ENCODE results near the gene IGF2BP3.

Gene IGF2BP3

DNA sequence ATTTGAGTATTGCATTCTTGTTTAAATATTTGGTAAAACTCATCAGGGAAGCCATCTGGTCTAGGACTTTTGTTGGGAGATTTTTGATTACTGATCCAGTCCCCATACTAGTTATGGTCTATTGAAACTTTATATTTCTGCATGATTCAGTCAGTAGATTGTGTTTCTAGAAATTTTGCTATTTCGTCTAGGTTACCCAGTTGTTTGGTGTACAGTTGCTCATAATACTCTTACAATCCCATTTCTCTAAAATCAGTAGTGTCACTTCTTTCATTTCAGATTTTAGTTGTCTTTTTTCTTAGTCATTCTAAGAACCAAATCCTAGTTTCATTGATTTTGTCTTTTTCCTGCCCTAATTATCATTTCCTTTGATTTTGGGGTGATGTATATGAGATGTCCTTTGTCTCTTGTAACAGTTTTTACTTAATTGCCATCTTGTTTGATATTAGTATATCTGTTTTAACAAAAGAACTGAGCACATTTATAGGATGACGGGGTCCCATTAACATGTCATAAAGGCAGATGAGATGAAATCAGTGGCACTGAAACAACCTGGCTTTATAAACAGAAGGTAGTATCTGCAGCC lies 163.3 kb downstream of the IGF2BP3 start:
- Mint-ChIP-seq H3K27ac (peak overlapping the region; percentile 89), H3K9me3 (no peaks in the 10 kb centered on the region), H3K4me1 (ENCODE audit: low read depth) (peaks cover 55% of the 10 kb centered on the region), H3K27me3 (no peaks in the 10 kb centered on the region), H3K4me3 (no peak overlapping the region), H3K36me3 (ENCODE audit: low read depth) (peaks cover 90% of the 10 kb centered on the region)
- DNase-seq = no peak

DNA sequence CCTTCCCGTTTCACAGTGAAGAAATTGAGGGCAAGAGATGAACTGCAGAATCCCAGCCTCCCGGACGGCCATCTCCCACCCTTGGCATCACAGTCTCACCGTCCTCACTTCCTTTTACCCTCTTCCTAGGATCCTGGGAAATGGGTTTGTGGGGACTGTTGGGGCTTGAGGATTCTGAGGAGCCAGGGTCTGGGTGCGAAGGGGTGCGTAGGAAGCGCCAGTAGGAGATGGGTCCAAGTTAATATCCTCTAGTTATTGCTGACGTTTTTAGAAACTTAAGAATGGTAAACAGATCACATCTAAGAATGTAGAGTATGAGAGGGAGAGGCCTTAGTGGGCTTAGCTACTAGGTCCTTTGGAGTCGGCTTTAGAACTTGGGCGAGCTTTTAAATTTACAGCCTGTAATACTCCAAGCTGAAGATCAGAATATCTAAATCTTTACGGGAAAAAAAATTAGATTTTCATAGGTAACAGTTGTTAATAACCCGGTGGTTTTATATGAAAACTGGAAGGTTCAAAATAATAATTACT lies 170.5 kb downstream of the IGF2BP3 start:
- H3K4me3 Mint-ChIP-seq = peak overlapping the region; percentile 96
- peaks cover 48% of the 10 kb centered on the region for H3K4me1 Mint-ChIP-seq (ENCODE audit: low read depth)
- no peaks in the 10 kb centered on the region for H3K27me3 Mint-ChIP-seq
- peaks cover 53% of the 10 kb centered on the region for H3K36me3 Mint-ChIP-seq (ENCODE audit: low read depth)
- peak overlapping the region; percentile 95 for H3K27ac Mint-ChIP-seq
- DNase-seq = no peak
- no peaks in the 10 kb centered on the region for H3K9me3 Mint-ChIP-seq

DNA sequence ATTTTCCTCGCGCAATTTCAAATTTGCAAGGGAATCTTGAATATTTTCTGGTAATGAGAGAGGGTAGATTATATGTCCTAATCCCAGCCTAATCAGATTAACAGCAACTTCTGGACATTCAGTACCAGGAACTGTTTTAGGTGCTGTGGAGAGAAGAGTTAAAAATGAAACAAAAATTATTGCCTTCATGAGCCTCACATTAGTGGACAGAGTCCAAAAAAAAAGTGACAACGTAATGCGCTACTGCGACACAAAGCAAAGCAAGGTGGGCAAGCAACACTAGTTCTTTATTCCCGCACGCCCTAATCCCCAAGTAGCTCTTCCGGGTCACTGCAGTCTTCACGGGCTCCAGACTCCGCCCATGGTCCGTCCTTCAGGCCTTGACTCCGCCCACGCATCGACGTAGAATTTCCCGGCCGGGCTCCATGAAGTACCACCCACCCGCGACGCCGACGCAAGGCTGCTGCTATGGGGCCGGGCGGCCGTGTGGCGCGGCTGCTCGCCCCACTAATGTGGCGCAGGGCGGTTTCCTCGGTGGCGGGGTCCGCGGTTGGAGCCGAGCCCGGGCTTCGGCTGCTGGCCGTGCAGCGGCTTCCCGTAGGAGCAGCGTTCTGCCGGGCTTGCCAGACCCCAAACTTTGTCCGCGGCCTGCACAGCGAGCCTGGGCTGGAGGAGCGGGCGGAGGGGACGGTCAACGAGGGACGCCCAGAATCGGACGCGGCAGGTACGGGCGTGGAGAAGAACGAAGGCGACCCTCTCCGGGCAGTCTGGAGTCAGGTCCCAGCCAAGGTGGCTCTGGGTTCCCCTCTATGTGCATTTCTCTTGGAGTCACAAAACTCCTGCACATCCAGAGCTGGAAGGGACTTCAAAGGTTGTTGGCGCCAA lies 171.2 kb downstream of the IGF2BP3 start, which contains the start of gene MALSU1:
MALSU1 (plus strand) TSS at position 455 of the 885 bp plus-strand sequence; CDS start at position 469, 14 bp downstream.
- Mint-ChIP-seq H3K27me3 (no peaks in the 10 kb centered on the region), H3K36me3 (ENCODE audit: low read depth) (peaks cover 46% of the 10 kb centered on the region), H3K9me3 (no peaks in the 10 kb centered on the region), H3K4me1 (ENCODE audit: low read depth) (peaks cover 41% of the 10 kb centered on the region), H3K27ac (peak within 1 kb of the TSS; percentile 95), H3K4me3 (peak within 1 kb of the TSS; percentile 96)
- peak; percentile 97 for DNase-seq

DNA sequence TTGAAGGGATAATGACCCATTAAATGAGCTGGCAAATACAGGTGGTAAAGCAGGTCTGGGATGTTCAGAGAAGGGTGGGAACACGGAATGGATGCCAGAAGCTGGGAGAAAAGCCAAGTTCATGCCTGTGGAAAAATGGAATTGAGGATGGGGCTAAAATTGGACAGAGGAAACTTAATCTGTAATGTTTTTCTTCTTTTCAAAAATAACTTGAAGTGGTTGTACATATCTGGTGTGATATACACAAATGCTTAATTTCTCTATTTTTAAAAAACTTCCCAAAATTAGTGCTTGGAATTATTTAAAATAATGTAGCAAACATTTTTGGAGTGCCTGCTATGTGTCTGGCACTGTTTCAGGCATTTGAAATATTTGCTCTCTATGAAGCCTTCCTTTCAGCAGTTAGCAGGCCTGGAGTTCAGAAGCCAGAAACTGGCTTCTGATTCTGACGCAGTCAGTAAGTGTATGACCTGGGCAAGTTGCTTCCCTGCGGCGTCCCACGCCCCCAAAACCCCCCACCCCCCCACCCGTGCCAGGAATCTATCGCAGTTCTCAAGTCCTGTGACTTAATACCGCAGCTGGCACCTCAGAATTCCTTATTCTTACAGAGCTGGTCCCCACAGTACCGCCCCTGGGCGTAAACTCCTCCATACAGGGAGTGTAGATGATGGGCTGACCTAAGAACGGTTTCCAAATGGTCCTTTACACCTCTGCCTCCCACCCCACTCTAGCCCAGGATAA lies 172.0 kb downstream of the IGF2BP3 start:
- no peaks in the 10 kb centered on the region for H3K9me3 Mint-ChIP-seq
- DNase-seq = no peak
- no peaks in the 10 kb centered on the region for H3K27me3 Mint-ChIP-seq
- peak overlapping the region; percentile 95 for H3K27ac Mint-ChIP-seq
- H3K4me3 Mint-ChIP-seq = peak overlapping the region; percentile 96
- H3K36me3 Mint-ChIP-seq (ENCODE audit: low read depth) = peaks cover 40% of the 10 kb centered on the region
- H3K4me1 Mint-ChIP-seq (ENCODE audit: low read depth) = peaks cover 38% of the 10 kb centered on the region

DNA sequence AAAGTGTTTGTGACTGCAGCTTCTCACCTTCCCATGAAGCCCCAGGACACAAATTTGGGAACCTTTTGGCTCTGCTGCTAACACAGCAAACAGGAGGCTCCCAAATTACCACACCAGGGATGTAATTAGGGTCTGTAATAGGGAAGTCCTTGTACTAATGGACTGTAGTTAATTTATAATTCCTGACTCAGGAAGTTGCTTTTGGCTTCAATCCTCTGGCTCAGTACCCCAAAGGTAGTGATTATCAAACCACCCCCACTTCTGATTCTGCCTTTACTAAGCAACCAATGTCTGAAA lies 174.9 kb downstream of the IGF2BP3 start:
- Mint-ChIP-seq H3K27ac (no peak overlapping the region), H3K9me3 (no peaks in the 10 kb centered on the region), H3K36me3 (ENCODE audit: low read depth) (peaks cover 13% of the 10 kb centered on the region), H3K4me1 (ENCODE audit: low read depth) (peaks cover 19% of the 10 kb centered on the region), H3K4me3 (no peak overlapping the region), H3K27me3 (no peaks in the 10 kb centered on the region)
- no peak for DNase-seq

DNA sequence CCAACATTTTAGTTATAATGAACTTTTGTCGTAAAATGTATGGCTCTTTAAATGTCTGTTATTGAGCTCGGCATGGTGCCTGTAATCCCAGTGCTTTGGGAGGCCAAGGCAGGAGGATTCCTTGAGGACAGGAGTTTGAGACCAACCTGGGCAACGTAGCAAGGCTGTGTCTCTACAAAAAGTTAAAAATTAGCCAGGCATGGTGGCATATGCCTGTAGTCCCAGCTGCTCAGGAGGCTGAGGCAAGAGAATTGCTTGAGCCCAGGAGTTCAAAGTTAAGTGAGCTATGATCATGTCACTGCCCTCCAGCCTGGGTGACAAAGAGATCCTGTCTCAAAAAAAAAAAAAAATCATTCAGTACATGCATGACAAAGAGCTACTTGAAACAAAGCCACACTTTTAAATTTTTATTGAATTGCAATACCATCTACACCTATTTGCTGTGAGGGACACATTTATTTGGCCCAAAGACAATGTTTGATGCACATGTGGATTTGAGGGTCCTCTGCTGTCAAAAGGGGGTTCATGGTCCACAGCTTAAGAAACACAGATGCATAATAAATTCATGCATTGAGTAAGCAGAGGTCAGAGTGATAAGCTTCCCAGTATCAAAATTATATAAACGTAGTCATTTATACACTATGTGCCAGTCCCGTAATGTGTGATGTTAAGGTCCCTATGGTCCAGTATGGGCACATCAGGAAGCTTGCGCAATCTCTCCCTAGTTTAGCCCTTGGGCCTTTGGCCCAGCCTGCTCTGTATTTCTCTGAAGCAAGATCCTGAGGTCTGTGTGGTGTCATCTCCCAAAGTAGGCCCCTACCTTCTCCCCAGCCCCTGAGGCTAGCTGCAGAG lies 175.5 kb downstream of the IGF2BP3 start:
- no peaks in the 10 kb centered on the region for H3K9me3 Mint-ChIP-seq
- DNase-seq = no peak
- H3K27ac Mint-ChIP-seq = no peak overlapping the region

DNA sequence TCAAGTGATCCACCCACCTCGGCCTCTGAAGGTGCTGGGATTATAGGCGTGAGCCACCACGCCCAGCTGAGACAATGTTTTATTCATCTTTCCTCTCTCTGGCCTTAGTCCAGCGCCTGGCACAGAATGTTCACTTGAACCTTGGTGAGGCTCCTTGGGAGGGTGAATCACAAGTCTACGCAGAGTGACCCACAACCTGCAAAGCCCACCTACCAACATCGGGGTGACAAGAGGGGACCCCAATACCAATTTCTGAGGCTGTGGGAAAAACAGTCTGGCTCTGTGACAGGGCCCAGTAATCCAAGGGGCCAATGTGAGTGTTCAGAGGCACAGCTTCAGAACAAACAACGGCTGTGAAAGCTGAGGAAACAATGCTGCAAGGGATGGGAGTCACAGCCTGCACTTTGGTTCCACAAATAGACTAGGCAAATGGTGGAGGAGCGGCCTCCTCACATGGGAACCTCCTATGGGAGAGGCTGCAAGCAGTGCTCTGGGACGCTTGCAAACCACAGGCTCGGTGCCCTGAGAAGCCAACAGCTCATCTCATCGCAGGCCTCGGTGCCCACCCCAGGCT lies 176.7 kb downstream of the IGF2BP3 start:
- Mint-ChIP-seq H3K27ac (no peak overlapping the region), H3K4me3 (no peak overlapping the region), H3K9me3 (no peaks in the 10 kb centered on the region), H3K27me3 (no peaks in the 10 kb centered on the region), H3K36me3 (ENCODE audit: low read depth) (no peaks in the 10 kb centered on the region), H3K4me1 (ENCODE audit: low read depth) (peaks cover 12% of the 10 kb centered on the region)
- DNase-seq = no peak

More for the DNA sequence above, 175.5 kb downstream of the IGF2BP3 start:
- Mint-ChIP-seq H3K27me3 (no peaks in the 10 kb centered on the region), H3K36me3 (ENCODE audit: low read depth) (peaks cover 7% of the 10 kb centered on the region), H3K4me3 (no peak overlapping the region), H3K4me1 (ENCODE audit: low read depth) (peaks cover 17% of the 10 kb centered on the region)

DNA sequence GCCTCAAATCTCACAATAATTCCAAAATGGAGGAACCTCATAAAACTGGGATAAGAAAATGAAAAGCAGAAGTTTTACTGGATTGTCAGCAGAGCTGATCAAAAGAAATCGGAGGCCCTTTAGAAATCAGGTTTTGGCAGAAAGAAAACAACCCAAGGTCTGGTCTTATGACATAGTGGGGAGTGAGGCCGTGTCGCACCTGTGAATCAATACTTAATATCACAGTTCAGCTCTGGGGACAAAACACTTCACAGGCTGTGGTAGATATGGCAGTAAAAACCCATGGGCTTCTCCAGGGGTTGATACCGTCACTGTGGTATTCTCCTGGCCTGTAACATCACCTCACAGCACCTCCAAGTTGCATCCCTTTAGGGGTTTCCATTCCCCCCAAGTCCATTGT lies 177.7 kb downstream of the IGF2BP3 start:
- Mint-ChIP-seq H3K4me3 (no peak overlapping the region), H3K27me3 (no peaks in the 10 kb centered on the region), H3K9me3 (no peaks in the 10 kb centered on the region), H3K36me3 (ENCODE audit: low read depth) (no peaks in the 10 kb centered on the region), H3K4me1 (ENCODE audit: low read depth) (peaks cover 13% of the 10 kb centered on the region), H3K27ac (no peak overlapping the region)
- no peak for DNase-seq

DNA sequence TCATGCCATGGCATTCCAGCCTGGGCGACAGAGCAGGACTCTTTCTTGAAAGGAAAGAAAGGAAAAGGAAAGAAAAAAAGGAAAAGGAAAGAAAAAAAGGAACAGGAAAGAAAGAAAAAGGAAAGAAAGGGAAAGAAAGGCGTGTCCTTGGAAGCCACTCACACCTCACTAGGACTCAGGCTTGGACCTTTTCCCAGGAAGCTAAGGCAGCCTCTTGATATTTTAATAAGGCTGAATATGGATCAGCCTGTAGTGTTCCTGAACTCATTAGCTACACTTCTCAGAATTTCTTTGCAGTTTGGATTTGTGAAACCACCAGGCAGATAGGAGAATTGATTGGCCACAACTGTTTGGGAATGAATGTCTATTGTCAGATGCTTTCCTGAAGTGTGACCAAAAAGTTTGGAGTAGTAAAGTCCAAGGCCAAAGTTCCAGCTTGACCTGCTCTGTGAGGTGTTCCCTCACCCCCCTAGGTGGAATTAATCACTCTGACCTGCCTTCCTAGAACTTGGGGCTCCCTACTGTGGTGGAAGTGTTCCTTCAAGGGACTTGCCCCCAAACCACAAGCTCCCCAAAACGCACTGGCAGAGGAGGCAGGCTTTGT lies 178.2 kb downstream of the IGF2BP3 start:
- no peak for DNase-seq
- Mint-ChIP-seq H3K9me3 (no peaks in the 10 kb centered on the region), H3K4me3 (no peak overlapping the region), H3K27ac (no peak overlapping the region), H3K4me1 (ENCODE audit: low read depth) (peaks cover 16% of the 10 kb centered on the region), H3K36me3 (ENCODE audit: low read depth) (no peaks in the 10 kb centered on the region), H3K27me3 (no peaks in the 10 kb centered on the region)

DNA sequence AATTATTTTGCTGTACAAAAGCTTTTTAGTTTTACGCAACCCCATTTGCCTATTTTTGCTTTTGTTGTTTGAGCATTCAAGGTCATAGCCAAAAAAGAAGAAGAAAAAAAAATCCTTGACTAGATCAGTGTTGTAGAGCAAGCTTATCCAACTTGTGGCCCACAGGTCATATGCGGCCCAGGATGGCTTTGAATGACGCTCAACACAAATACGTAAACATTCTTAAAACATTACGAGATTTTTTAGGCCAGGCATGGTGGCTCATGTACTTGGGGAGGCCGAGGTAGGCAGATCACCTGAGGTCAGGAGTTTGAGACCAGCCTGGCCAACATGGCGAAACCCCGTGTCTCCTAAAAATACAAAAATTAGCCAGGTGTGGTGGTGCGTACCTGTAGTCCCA lies 179.3 kb downstream of the IGF2BP3 start:
- DNase-seq = no peak
- Mint-ChIP-seq H3K27me3 (no peaks in the 10 kb centered on the region), H3K4me1 (ENCODE audit: low read depth) (peaks cover 16% of the 10 kb centered on the region), H3K36me3 (ENCODE audit: low read depth) (no peaks in the 10 kb centered on the region), H3K27ac (no peak overlapping the region), H3K9me3 (no peaks in the 10 kb centered on the region), H3K4me3 (no peak overlapping the region)

DNA sequence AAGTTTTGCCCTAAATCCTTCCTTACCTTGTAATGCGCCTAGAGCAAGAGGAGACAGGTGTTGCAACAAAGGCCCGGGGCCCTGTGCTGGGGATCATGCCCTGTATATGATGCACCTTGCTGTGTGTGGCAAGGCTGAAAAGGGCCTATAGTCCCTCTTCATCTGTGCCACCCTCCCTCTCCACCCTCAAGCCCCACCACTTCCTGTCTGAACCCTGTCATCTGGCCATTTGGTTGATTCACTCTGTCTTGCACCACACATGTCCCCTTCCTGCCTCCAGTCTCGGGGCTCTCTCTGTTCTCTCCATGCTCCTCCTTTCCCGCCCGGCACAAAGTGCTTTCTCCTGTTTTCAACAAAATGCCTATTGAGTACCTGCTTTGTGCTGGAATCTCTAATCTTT lies 182.7 kb downstream of the IGF2BP3 start:
- Mint-ChIP-seq H3K4me1 (ENCODE audit: low read depth) (peaks cover 19% of the 10 kb centered on the region), H3K27me3 (no peaks in the 10 kb centered on the region), H3K4me3 (no peak overlapping the region), H3K9me3 (no peaks in the 10 kb centered on the region), H3K36me3 (ENCODE audit: low read depth) (no peaks in the 10 kb centered on the region), H3K27ac (no peak overlapping the region)
- DNase-seq = no peak

DNA sequence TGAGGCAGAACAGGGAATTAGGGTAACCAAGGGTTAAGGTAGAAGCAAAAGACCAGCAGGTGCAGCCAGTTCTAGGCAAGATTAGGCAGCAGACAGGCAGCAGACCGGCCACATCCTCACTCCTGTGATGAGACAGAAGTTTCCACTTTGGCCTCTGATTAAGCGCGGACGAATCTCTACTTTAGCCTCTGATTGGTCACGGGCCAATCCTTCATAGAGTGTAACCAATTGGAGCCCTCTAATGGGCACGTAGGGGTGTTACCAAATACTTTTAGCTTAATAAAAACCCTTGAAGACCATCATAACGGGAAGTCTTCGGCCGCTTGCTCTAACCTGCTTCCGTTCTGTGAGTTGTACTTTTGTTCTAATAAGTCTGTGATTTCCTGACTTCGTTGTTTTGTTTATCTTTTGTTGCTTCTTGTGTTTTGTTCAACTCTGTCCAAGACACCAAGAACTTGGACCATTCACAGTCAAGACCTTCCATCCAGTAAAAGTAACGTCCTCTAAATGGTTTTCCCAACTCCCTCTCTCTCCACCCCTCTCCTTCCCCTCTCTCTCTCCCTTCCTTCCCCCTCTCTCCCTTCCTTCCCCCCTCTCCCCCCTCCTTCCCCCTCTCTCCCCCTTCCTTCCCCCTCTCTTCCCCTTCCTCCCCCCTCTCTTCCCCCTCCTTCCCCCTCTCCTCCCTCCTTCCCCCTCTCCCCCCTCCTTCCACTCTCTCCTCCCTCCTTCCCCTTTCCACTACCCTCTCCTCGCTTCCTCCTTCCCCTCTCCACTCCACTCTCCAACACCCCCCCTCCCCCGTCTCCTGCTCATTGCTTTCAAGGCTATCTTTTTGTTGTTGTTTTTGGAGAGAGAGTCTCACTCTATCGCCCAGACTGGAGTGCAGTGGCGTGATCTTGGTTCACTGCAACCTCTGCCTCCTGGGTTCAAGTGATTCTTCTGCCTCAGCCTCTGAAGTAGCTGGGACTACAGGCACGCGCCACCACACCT lies 184.3 kb downstream of the IGF2BP3 start:
- Mint-ChIP-seq H3K27me3 (no peaks in the 10 kb centered on the region), H3K9me3 (no peaks in the 10 kb centered on the region), H3K4me1 (ENCODE audit: low read depth) (peaks cover 19% of the 10 kb centered on the region)

More for the DNA sequence above, 184.3 kb downstream of the IGF2BP3 start:
- Mint-ChIP-seq H3K27ac (no peak overlapping the region), H3K36me3 (ENCODE audit: low read depth) (no peaks in the 10 kb centered on the region), H3K4me3 (no peak overlapping the region)
- DNase-seq = no peak
